Calu3 (cell line): ENCODE data around the gene BRD7. TPM values are rescaled to one million over a fixed set of nuclear protein-coding genes. Genes with fewer than 3 reads are reported as not detected.

Source experiments
- BruUV-seq: library from RNA; stranded (reverse); fragments of 400-500 nt; replicated peaks from 2 replicates; lab custom pipeline; 2021; lab: Mats Ljungman, UMichigan
- CTCF ChIA-PET: fragments of 300-600 bp; sonication (Branson Sonifier 250); formaldehyde crosslinking; loops from one replicate; lab custom pipeline; 2022; ENCODE audit warnings: antibody characterized with exemption; lab: Charles Lee
- DNase-seq: peaks from one replicate; pipeline ENCODE4 v3.0.0; 2022
- H3K27ac Mint-ChIP-seq: one replicate; pipeline ENCODE4 v1.8.0; 2022; ENCODE audit warnings: mixed read lengths; ENCODE audit not compliant: unreplicated experiment
- H3K27me3 Mint-ChIP-seq: one replicate; pipeline ENCODE4 v1.8.0; 2022; ENCODE audit warnings: mixed read lengths; ENCODE audit not compliant: unreplicated experiment
- H3K36me3 Mint-ChIP-seq: one replicate; pipeline ENCODE4 v1.8.0; 2022; ENCODE audit warnings: mild to moderate bottlenecking, moderate library complexity, mixed read lengths; ENCODE audit not compliant: insufficient read depth, unreplicated experiment
- H3K4me1 Mint-ChIP-seq: one replicate; pipeline ENCODE4 v1.8.0; 2022; ENCODE audit warnings: mild to moderate bottlenecking, low read depth, mixed read lengths; ENCODE audit not compliant: unreplicated experiment
- H3K4me3 Mint-ChIP-seq: one replicate; pipeline ENCODE4 v1.8.0; 2022; ENCODE audit warnings: mild to moderate bottlenecking, low read depth, moderate library complexity, mixed read lengths; ENCODE audit not compliant: unreplicated experiment
- H3K9me3 Mint-ChIP-seq: one replicate; pipeline ENCODE4 v1.8.0; 2022; ENCODE audit warnings: low read depth, mixed read lengths; ENCODE audit not compliant: unreplicated experiment
- CTCF ChIP-seq: fragments of 200-600 bp; IDR thresholded peaks from one replicate; pipeline ENCODE4 v1.8.0; 2022; ENCODE audit warnings: antibody characterized with exemption; ENCODE audit not compliant: unreplicated experiment
- intact Hi-C: fragments of 100-400 bp; cut with micrococcal nuclease; formaldehyde crosslinking; loops from one replicate; pipeline ENCODE4 v1.10.0; 2022; ENCODE audit not compliant: unreplicated experiment
- total RNA-seq: library from RNA; stranded (reverse); gene quantifications from 2 replicates; pipeline ENCODE4 v1.2.3, GENCODE V29; 2022

Gene BRD7
- total RNA-seq, 1 experiment from 2014 or later: 98.7 TPM

- H3K27me3 Mint-ChIP-seq: peaks cover 26% of the 10 kb centered on the region
- TF ChIP-seq CTCF: no peak
- no peak for DNase-seq
- no peaks in the 10 kb centered on the region for H3K9me3 Mint-ChIP-seq
- intact Hi-C loops: no loop called here
- CTCF ChIA-PET: no interaction called here
- H3K36me3 Mint-ChIP-seq: no peaks in the 10 kb centered on the region
- H3K27ac Mint-ChIP-seq: no peak overlapping the region
- no TSS peak for BruUV-seq
- H3K4me1 Mint-ChIP-seq: no peaks in the 10 kb centered on the region
- H3K4me3 Mint-ChIP-seq: no peak overlapping the region
Measured at GRCh38 chr16:50408001-50408561, 39.3 kb upstream of the BRD7 start.

- Mint-ChIP-seq H3K4me1 (no peaks in the 10 kb centered on the region), H3K27ac (no peak overlapping the region), H3K36me3 (no peaks in the 10 kb centered on the region), H3K27me3 (peaks cover 33% of the 10 kb centered on the region), H3K4me3 (no peak overlapping the region), H3K9me3 (no peaks in the 10 kb centered on the region)
- no peak for DNase-seq
- BruUV-seq: no TSS peak
- no peak for TF ChIP-seq CTCF
- CTCF ChIA-PET: no interaction called here
- intact Hi-C loops: no loop called here
Measured at GRCh38 chr16:50407351-50407750, 38.6 kb upstream of the BRD7 start.

GRCh38 chr16:50403491-50403890, 34.7 kb upstream of the BRD7 start:
- Mint-ChIP-seq H3K27me3 (peaks cover 46% of the 10 kb centered on the region), H3K36me3 (no peaks in the 10 kb centered on the region), H3K27ac (no peak overlapping the region), H3K4me3 (no peak overlapping the region), H3K4me1 (no peaks in the 10 kb centered on the region), H3K9me3 (no peaks in the 10 kb centered on the region)
- TF ChIP-seq CTCF: no peak
- DNase-seq: no peak
- intact Hi-C loops: no loop called here
- CTCF ChIA-PET: no interaction called here
- no TSS peak for BruUV-seq

- Mint-ChIP-seq H3K9me3 (no peaks in the 10 kb centered on the region), H3K27ac (no peak overlapping the region), H3K27me3 (peaks cover 41% of the 10 kb centered on the region), H3K4me3 (no peak overlapping the region), H3K36me3 (no peaks in the 10 kb centered on the region), H3K4me1 (peaks cover under 1% of the 10 kb centered on the region)
- CTCF ChIA-PET: no interaction called here
- TF ChIP-seq CTCF: no peak
- BruUV-seq: no TSS peak
- no peak for DNase-seq
- intact Hi-C loops: no loop called here
Measured at GRCh38 chr16:50402298-50402895, 33.6 kb upstream of the BRD7 start.
